ENCODE measurements around the gene SLC25A23.

The SLC25A23 gene

DNA sequence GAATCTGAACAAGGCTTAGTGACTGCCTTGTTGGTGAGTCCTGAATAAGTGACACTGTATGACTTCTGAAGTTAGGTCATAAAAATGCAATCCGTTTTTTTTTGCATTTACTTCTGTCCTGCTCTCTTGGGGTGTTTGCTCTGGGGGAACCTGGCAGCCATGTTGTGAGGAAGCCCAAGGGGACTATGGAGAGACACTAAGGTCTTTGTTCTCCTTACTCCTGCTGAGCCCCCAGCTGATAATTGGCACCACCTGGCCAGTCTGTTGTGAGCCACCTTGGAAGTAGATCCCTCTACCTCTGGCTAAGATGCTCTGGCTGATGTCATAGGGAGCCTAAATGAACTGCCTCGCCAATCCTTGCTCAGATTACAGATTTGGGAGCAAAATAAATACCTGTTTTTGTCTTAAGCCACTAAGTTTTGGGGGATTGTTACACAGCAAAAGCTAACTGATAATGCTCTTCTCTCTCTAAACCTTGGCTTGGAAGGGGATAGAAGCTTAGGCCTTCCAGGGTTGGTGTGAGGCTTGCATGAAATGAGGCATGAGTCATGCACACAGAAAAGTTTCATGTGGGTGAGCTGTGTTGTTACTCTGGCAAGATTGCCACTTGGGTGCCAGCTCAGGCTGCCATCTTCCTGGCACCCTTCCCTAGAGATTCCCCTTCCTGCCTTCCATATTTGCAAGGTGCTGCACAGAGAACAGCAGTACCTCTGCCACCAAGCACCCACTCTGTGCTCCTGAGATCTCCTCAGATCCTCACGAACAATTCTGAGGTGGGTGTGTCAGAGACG, 32.4 kb upstream of the SLC25A23 start:
- Histone ChIP-seq H3K79me2 (ENCODE audit: low read length) (no peaks in the 10 kb centered on the region), H3F3A (ENCODE audit: insufficient read depth, low read length) (no peaks in the 10 kb centered on the region), H2AFZ (ENCODE audit: low read length) (no peak overlapping the region), H4K20me1 (ENCODE audit: insufficient read depth, low read length) (no peaks in the 10 kb centered on the region), H3K9me2 (replicated peaks; ENCODE audit: insufficient read depth, low read length) (no peaks in the 10 kb centered on the region), H3K9me3 (replicated peaks; ENCODE audit: insufficient read depth, low read length) (no peaks in the 10 kb centered on the region), H3K9ac (ENCODE audit: low read length) (no peak overlapping the region), H3K27ac (ENCODE audit: low read length) (no peak overlapping the region), H3K4me3 (ENCODE audit: low read length) (no peak overlapping the region), H3K36me3 (replicated peaks; ENCODE audit: insufficient read depth, low read length) (no peaks in the 10 kb centered on the region), H3K4me2 (ENCODE audit: low read depth, low read length) (no peak overlapping the region), H3K27me3 (replicated peaks; ENCODE audit: insufficient read depth, low read length) (peaks cover 13% of the 10 kb centered on the region; the same call in 1 of the 2 replicates), H3K4me1 (ENCODE audit: low read length) (no peaks in the 10 kb centered on the region)
- DNase-seq, result no peak
- no peak for TF ChIP-seq EZH2phosphoT487 (IDR thresholded peaks at IDR 0.05; ENCODE audit: low read length)
- TF ChIP-seq, protein P1, sequence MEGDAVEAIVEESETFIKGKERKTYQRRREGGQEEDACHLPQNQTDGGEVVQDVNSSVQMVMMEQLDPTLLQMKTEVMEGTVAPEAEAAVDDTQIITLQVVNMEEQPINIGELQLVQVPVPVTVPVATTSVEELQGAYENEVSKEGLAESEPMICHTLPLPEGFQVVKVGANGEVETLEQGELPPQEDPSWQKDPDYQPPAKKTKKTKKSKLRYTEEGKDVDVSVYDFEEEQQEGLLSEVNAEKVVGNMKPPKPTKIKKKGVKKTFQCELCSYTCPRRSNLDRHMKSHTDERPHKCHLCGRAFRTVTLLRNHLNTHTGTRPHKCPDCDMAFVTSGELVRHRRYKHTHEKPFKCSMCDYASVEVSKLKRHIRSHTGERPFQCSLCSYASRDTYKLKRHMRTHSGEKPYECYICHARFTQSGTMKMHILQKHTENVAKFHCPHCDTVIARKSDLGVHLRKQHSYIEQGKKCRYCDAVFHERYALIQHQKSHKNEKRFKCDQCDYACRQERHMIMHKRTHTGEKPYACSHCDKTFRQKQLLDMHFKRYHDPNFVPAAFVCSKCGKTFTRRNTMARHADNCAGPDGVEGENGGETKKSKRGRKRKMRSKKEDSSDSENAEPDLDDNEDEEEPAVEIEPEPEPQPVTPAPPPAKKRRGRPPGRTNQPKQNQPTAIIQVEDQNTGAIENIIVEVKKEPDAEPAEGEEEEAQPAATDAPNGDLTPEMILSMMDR (IDR thresholded peaks at IDR 0.05; ENCODE audit: low read length), result no peak
- no peak for TF ChIP-seq EZH2 (optimal IDR thresholded peaks at IDR 0.05; ENCODE audit: low read depth, low read length)

DNA sequence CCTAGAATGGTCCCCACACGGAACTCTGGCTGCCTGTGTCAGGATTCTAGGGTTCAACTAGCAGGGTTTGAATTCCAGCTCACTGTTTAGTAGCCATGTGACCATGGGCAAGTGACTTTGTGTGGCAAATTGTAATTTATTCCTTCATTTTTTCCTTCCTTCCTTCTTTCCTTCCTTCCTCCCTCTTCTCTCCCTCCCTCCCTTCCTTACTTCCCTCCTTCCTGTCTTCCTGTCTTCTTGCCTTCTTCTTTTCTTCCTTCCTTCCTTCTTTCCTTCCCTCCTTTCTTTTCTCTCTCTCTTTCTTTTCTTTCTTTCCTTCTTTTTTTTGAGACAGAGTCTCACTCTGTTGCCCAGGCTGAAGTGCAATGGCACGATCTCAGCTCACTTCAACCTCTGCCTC, 30.5 kb upstream of the SLC25A23 start:
- Histone ChIP-seq H3K9me2 (replicated peaks; ENCODE audit: insufficient read depth, low read length) (no peaks in the 10 kb centered on the region), H3K9me3 (replicated peaks; ENCODE audit: insufficient read depth, low read length) (no peaks in the 10 kb centered on the region), H3K36me3 (replicated peaks; ENCODE audit: insufficient read depth, low read length) (no peaks in the 10 kb centered on the region), H3K27me3 (replicated peaks; ENCODE audit: insufficient read depth, low read length) (peaks cover 13% of the 10 kb centered on the region; the same call in 1 of the 2 replicates), H3K4me3 (ENCODE audit: low read length) (peak overlapping the region; percentile 60), H3K27ac (ENCODE audit: low read length) (no peak overlapping the region), H4K20me1 (ENCODE audit: insufficient read depth, low read length) (no peaks in the 10 kb centered on the region), H2AFZ (ENCODE audit: low read length) (peak overlapping the region; percentile 77), H3K4me2 (ENCODE audit: low read depth, low read length) (peak overlapping the region; percentile 93), H3K4me1 (ENCODE audit: low read length) (no peaks in the 10 kb centered on the region), H3K79me2 (ENCODE audit: low read length) (no peaks in the 10 kb centered on the region), H3F3A (ENCODE audit: insufficient read depth, low read length) (no peaks in the 10 kb centered on the region), H3K9ac (ENCODE audit: low read length) (peak overlapping the region; percentile 29; the same call in 1 of the 2 replicates)
- TF ChIP-seq EZH2phosphoT487 (IDR thresholded peaks at IDR 0.05; ENCODE audit: low read length) (no peak), EZH2 (optimal IDR thresholded peaks at IDR 0.05; ENCODE audit: low read depth, low read length) (no peak)
- no peak for DNase-seq

DNA sequence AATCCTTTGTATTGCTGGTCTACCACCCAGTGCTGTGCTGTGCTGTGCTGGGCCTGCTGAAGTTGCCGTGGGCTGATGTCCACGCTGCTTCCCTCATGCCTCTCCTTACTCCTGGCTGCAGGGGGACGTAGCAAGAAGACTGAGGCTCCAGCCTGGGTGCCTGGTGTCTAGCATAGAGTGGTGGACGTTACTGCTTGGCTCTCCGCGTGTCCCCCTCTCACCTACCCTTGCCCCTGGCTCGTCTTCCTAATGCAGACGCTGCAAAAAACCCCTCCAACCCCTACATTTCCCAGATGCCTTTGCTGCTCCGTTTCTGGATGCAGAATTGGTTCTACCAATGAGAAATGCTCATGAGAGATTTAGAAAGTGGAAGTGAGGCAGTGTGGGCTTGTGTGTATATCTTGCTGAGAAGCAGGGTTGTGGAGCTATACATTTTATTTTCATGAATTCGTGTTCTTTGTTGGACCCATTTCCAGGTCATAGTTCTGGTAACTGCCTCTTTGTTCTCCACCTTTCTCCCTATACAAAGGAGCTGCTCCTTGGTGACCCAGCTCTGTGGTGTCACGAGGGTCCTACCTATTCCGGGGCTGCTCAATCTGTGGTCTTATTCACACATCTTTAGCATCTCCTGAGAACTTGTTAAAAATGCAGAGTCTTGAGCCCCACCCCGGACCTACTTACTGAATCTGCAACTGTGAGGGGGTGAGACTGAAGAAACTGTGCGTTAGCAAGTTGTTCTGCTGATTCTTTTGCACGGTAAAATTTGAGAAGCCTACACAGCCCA, 29.9 kb upstream of the SLC25A23 start:
- Histone ChIP-seq H3K36me3 (replicated peaks; ENCODE audit: insufficient read depth, low read length) (no peaks in the 10 kb centered on the region), H3F3A (ENCODE audit: insufficient read depth, low read length) (no peaks in the 10 kb centered on the region), H3K4me3 (ENCODE audit: low read length) (peak overlapping the region; percentile 60), H3K27ac (ENCODE audit: low read length) (no peak overlapping the region), H3K9me2 (replicated peaks; ENCODE audit: insufficient read depth, low read length) (no peaks in the 10 kb centered on the region), H4K20me1 (ENCODE audit: insufficient read depth, low read length) (no peaks in the 10 kb centered on the region), H3K9me3 (replicated peaks; ENCODE audit: insufficient read depth, low read length) (no peaks in the 10 kb centered on the region), H2AFZ (ENCODE audit: low read length) (peak overlapping the region; percentile 77), H3K27me3 (replicated peaks; ENCODE audit: insufficient read depth, low read length) (peaks cover 9% of the 10 kb centered on the region; the same call in 1 of the 2 replicates), H3K9ac (ENCODE audit: low read length) (peak overlapping the region; percentile 29; the same call in 1 of the 2 replicates), H3K79me2 (ENCODE audit: low read length) (no peaks in the 10 kb centered on the region), H3K4me2 (ENCODE audit: low read depth, low read length) (peak overlapping the region; percentile 93), H3K4me1 (ENCODE audit: low read length) (no peaks in the 10 kb centered on the region)
- TF ChIP-seq, protein P1 (IDR thresholded peaks at IDR 0.05; ENCODE audit: low read length), result no peak
- no peak for TF ChIP-seq EZH2 (optimal IDR thresholded peaks at IDR 0.05; ENCODE audit: low read depth, low read length)
- TF ChIP-seq EZH2phosphoT487 (IDR thresholded peaks at IDR 0.05; ENCODE audit: low read length), result no peak
- DNase-seq, result peak; percentile 58
